Thymus (tissue), 11 donors: ENCODE data around the gene ARHGDIA. TPM values are rescaled to one million over a fixed set of nuclear protein-coding genes. Genes with fewer than 3 reads are reported as not detected.

Experiments used
- DNase-seq, 9 donors: peaks; one replicate each; pipeline ENCODE4 v3.0.0-alpha.2; 2013; ENCODE audit warnings: low spot score in 9 of 9, low read depth in 6 of 9, missing footprints in 1 of 9
- H3K27ac ChIP-seq, 2 donors: one replicate each; pipeline ENCODE4 v1.5.1; 2013; ENCODE audit warnings: control low read depth in 1 of 2, low read depth in 1 of 2, low read length in 1 of 2, mild to moderate bottlenecking in 1 of 2, moderate library complexity in 1 of 2
- H3K27me3 ChIP-seq, 2 donors: one replicate each; pipeline ENCODE4 v1.5.1; 2013; ENCODE audit warnings: low read length in 1 of 2; ENCODE audit not compliant: control insufficient read depth in 2 of 2, insufficient read depth in 1 of 2
- H3K36me3 ChIP-seq, 2 donors: one replicate each; pipeline ENCODE4 v1.5.1; 2013; ENCODE audit warnings: low read length in 1 of 2, mild to moderate bottlenecking in 1 of 2, moderate library complexity in 1 of 2; ENCODE audit not compliant: control insufficient read depth in 2 of 2, insufficient read depth in 2 of 2
- H3K4me1 ChIP-seq, 2 donors: one replicate each; pipeline ENCODE4 v1.5.1; 2013; ENCODE audit warnings: low read length in 2 of 2; ENCODE audit not compliant: control insufficient read depth in 2 of 2, insufficient read depth in 2 of 2
- H3K4me3 ChIP-seq, 2 donors: one replicate each; pipeline ENCODE4 v1.5.1; 2013; ENCODE audit warnings: low read length in 2 of 2, control low read depth in 1 of 2, mild to moderate bottlenecking in 1 of 2
- H3K9me3 ChIP-seq, 2 donors: one replicate each; pipeline ENCODE4 v1.5.1; 2013; ENCODE audit warnings: low read length in 1 of 2, mild to moderate bottlenecking in 1 of 2; ENCODE audit not compliant: control insufficient read depth in 2 of 2, insufficient read depth in 1 of 2
- WGBS: extraction: QIAGEN DNeasy Blood & Tissue Kit; methylation state at CpG from one replicate; pipeline ENCODE4 v1.1.7; 2013; 5-methylcytosine and 5-hydroxymethylcytosine counted together
- polyA plus RNA-seq: library from polyadenylated mRNA; stranded (reverse); fragments of 200-250 nt; gene quantifications from one replicate; pipeline ENCODE4 v1.2.3, GENCODE V29; 2013
- total RNA-seq: library from RNA; stranded (reverse); fragments of 120-200 nt; gene quantifications from one replicate; pipeline ENCODE4 v1.2.4, GENCODE V29; 2013
- donor health status: healthy.

Gene ARHGDIA
- total and polyA plus RNA-seq, 2 donors = 106 to 189 TPM

DNA sequence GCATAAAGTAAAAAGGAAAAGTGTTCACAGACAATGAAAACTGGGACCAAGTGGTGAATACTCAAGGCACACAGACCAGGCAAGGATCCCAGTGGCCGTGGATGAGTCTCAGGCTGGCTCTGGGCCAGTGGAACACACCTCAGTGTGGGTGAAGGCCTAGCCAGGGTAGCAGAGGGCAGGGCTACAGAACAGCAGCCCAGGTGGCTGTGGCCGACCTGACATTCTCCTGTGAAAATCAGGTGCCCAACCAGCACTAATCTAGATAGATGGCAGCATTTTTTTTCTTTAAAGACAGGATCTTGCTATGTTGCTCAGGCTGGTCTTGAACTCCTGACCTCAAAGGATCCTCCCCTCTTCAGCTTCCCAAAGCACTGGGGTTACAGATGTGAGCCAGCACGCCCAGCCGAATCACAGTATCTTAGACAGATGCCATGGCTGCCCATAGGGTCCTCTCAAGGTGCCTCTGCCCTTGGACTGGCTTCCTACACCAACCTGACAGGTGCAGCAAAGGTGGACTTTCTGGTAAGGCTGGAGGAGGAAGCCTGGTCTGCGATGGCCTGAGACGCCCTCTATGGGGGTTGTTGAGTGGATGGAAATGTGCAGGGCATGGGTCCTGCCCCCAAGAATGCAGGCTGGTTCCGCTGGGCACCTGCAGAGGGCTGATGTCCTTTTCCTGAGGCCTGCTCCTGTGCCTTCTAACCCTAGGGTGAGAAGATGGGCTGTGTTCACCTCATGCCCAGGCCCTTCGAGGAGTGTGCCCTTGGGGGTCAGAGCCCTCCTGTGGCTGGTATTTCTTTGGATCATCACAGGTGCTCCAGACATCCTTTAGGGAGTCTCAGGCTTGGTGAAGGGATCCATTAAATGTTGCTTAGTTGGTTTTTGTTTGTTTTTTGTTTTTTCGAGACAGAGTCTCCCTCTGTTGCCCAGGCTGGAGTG, 7.0 kb downstream of the ARHGDIA start:
- H3K27me3 ChIP-seq = peaks cover 0 to 2% of the 10 kb centered on the region in 2 donors
- no peaks in the 10 kb centered on the region for H3K9me3 ChIP-seq
- H3K4me3 ChIP-seq = no peak overlapping the region
- WGBS = 96% methylated on average over 9 of the region's 9 CpGs
- H3K4me1 ChIP-seq = peaks cover 14 to 42% of the 10 kb centered on the region in 2 donors
- H3K27ac ChIP-seq = peak overlapping the region in 1 of 2 donors; percentile 60
- DNase-seq = no peak
- peaks cover 37% of the 10 kb centered on the region in 2 donors for H3K36me3 ChIP-seq

DNA sequence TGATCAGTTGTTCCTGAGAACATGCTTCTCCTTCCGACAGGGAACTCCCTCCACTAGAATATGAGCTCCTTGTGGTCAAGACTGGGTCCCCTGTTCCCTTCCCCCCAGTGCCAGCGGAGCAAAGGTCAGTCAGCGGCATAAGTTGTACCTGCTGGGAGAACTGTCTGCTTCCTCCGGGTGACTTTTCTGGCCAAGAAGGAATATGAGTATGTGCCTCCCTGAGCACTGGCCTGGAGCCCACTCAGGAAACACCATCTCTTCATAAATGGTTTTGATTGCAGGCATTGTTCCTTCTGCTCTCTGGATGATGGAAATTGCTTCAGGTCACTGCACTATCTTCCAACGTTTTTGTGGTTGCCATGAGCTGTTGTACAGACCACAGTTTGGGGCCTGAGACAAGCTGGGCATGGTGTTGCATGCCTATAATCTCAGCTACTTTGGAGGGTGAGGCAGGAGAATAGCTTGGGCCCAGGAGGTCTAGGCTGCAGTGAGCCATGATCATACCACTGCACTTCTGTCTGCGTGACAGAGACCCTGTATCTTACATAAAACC, 7.9 kb downstream of the ARHGDIA start:
- peaks cover 23 to 47% of the 10 kb centered on the region in 2 donors for H3K4me1 ChIP-seq
- peaks cover 0 to 5% of the 10 kb centered on the region in 2 donors for H3K9me3 ChIP-seq
- WGBS = 94% methylated on average over 6 of the region's 6 CpGs
- H3K27me3 ChIP-seq = no peaks in the 10 kb centered on the region
- H3K4me3 ChIP-seq = no peak overlapping the region
- H3K27ac ChIP-seq = no peak overlapping the region
- DNase-seq = no peak
- H3K36me3 ChIP-seq = peaks cover 37% of the 10 kb centered on the region in 2 donors

DNA sequence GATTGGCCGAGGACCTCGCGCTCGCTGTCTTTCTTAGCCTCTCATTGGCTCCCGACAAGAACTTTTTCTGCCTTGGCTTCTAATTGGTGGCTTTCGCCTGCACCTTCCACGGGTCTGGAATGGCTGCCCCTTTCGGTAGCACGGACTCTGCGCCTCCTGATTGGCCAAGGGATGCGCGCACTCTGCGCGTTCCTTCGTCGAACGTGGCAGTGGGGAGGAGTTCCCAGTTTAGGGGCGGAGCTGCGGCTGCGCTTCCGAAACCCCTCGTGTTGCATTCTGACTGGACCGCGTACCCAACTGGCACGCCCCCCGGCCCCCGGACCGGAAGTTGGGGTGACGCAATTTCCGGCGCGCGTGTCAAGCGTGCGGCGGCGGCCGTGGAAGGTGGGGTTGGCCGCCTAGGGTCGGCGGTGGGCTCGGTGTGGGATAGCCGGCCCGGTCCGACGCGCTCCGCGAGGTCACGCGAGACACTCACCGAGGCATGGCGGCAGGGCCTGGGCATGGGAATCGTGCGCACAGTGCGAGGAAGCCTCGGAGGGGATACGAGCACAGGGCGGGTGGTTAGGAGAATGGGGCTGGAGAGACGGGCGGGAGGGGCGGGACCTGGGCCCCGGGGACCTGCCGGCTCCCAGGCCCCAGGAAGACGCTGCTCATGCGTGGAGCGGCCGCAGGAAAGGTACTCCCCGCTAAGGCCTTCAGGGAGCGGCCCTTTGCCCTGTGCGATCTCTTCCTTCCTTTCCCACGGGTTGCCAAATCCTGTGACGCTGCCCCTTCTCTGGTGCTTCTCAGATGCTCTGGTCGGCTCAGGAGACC, 10.2 kb downstream of the ARHGDIA start:
- H3K4me1 ChIP-seq = peaks cover 24 to 34% of the 10 kb centered on the region in 2 donors
- peaks cover 28 to 32% of the 10 kb centered on the region in 2 donors for H3K36me3 ChIP-seq
- under 1% methylated on average over 74 of the region's 74 CpGs for WGBS

DNA sequence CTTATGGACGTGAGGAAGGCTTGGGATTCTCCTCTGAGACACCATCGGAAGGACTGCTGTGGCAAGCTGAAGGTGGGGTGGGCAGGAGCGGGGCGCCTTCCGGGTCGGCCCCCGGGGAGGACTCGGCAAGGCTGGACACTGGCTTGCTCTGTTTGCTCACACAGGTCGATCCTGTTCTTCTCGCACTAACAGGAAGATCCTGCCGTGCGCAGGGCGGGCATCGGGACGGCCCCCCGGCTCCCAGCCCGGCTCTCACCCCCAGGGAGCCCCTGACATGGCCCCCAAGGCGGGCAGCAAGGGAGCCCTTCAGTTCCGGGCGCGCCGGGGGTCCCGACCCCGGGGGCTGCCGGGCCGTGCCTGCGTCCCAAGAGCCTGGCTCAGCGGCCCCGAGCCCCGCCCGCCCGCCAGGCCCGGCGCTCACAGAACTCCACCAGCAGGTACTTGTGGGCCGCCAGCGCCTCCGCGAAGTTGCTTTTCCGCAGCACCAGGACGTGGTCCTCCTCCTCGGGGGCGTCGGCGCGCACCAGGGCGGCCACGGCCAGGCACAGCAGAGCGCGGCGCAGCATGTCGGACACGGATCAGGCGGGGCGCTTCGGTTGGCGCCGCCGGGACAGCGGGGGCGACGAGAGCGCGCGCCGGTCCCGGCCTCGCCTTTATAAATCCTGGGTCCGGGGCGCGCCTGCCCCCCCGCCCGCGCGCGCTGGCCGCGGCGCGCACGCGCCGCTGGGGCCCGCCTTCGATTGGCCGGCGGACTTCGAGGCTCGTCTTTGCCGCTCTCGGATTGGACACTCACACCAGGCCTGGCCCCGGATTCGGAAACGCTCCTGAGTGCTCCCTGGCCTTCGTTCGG, 11.0 kb downstream of the ARHGDIA start, which contains the start of gene P4HB:
P4HB (minus strand) TSS at position 630 of the 850 bp plus-strand sequence; CDS start at position 566, 64 bp downstream.
- WGBS = under 1% methylated on average over 95 of the region's 95 CpGs
- Histone ChIP-seq H3K27me3 (no peaks in the 10 kb centered on the region), H3K27ac (peak within 1 kb of the TSS; percentile 90 to 95), H3K36me3 (peaks cover 29 to 34% of the 10 kb centered on the region in 2 donors), H3K4me1 (peaks cover 24 to 34% of the 10 kb centered on the region in 2 donors), H3K4me3 (peak within 1 kb of the TSS; percentile 73 to 97), H3K9me3 (peaks cover 0 to 7% of the 10 kb centered on the region in 2 donors)
- DNase-seq = peak in 1 of 9 donors; percentile 31

More for the DNA sequence above, 10.2 kb downstream of the ARHGDIA start:
- Histone ChIP-seq H3K27ac (peak overlapping the region; percentile 90), H3K27me3 (no peaks in the 10 kb centered on the region), H3K4me3 (peak overlapping the region; percentile 64 to 97), H3K9me3 (peaks cover 0 to 7% of the 10 kb centered on the region in 2 donors)
- peak; percentile 99 to 100 (median 100) for DNase-seq

DNA sequence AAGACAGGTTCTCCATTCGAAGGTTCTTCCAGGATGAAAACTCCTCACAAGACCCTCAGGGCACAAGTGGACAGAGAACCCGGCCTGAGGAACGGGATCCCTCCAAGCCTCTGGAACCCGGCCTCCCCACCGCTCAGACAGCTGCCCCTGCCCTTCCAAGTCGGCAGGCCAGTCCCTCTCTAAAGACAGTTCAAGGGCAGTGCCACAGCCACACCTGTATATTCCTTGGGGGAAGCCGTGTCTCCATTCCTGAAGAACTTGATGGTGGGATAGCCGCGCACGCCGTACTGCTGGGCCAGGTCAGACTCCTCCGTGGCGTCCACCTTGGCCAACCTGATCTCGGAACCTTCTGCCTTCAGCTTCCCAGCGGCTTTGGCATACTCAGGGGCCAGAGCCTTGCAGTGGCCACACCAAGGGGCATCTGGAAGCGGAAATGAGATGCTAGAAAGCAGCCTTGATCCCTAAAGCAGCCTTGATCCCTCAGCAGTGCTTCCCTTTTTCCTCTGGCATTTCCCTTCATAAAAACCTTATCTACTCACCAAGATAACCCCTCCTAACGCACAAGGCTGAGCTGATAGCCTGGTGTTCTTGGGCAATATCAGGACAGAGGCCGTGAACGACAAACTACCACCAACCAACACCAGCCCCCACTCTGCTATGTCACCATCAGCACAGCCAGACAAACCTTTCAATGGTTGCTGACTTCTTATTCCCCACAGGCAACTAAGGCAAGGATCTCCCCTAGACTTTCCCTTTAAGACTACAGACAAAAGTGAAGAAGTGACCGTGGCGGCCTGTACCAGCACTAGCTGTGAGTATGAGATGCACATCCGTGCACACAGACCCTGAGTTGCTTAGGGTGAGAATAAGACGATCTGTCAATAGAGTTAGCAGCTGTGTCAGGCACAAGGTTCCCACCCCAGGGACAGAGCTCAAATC, 11.9 kb downstream of the ARHGDIA start:
- Histone ChIP-seq H3K4me1 (peaks cover 24 to 34% of the 10 kb centered on the region in 2 donors), H3K27ac (peak overlapping the region in 1 of 2 donors; percentile 95), H3K36me3 (peaks cover 38 to 40% of the 10 kb centered on the region in 2 donors), H3K4me3 (peak overlapping the region; percentile 73 to 97), H3K27me3 (no peaks in the 10 kb centered on the region), H3K9me3 (peaks cover 0 to 7% of the 10 kb centered on the region in 2 donors)
- 74% methylated on average over 23 of the region's 23 CpGs for WGBS
- DNase-seq = no peak

DNA sequence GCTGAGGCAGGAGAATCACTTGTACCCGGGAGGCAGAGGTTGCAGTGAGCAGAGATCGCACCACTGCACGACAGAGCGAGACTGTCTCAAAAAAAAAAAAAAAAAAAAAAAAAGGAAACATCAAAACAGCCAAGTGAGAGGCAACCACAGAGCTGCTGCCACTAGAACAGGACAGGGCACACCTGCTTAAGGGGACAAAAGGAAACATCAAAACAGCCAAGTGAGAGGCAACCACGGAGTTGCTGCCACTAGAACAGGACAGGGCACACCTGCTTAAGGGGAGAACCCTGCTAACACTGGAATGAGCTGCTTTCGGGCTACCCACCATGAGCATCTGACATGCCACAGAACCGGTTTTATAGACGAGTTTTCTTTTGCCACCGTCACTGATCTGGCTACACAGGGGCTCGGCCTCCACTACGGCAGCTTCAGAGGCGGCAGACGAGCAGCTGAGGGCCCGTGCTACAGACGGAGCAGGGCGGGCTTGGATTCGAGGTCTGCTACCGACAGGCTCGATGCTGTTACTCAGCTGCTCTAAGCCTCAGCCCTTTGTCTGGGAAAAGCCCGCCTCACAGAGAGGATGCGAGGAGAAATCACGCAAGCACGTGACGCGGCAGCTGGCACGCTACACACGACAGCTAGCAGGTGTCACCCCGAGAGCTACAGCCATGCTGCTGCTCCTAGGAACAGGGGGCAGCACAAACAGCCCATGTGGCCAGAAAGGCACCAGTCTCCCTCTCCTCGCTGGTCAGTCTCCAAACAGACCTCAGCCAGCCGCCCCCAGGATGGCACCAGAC, 12.8 kb downstream of the ARHGDIA start:
- no peak for DNase-seq
- H3K27me3 ChIP-seq = no peaks in the 10 kb centered on the region
- no peak overlapping the region for H3K27ac ChIP-seq
- WGBS = 88% methylated on average over 30 of the region's 30 CpGs
- H3K4me1 ChIP-seq = peaks cover 24 to 33% of the 10 kb centered on the region in 2 donors
- peaks cover 46 to 47% of the 10 kb centered on the region in 2 donors for H3K36me3 ChIP-seq
- H3K4me3 ChIP-seq = no peak overlapping the region
- H3K9me3 ChIP-seq = peaks cover 0 to 7% of the 10 kb centered on the region in 2 donors
